Stomach smooth muscle (tissue), 2 donors: ENCODE measurements around the gene SLC2A13.
"Not testable (repeated sequence)": the region's sequence is repeated elsewhere in the genome, so short reads cannot be mapped to it uniquely, and the experiment has no call there.

Experiments
- H3K27ac ChIP-seq: one replicate; pipeline ENCODE4 v1.7.0; 2013; ENCODE audit warnings: mild to moderate bottlenecking, low read length, inconsistent platforms
- H3K27me3 ChIP-seq, 2 donors: one replicate each; pipeline ENCODE4 v1.7.0; 2013; ENCODE audit warnings: low read length in 2 of 2; ENCODE audit not compliant: insufficient read depth in 2 of 2, control insufficient read depth in 1 of 2
- H3K36me3 ChIP-seq, 2 donors: one replicate each; pipeline ENCODE4 v1.7.0; 2013; ENCODE audit warnings: low read length in 2 of 2; ENCODE audit not compliant: control insufficient read depth in 2 of 2, insufficient read depth in 2 of 2
- H3K4me1 ChIP-seq: one replicate; pipeline ENCODE4 v1.7.0; 2013; ENCODE audit warnings: low read length; ENCODE audit not compliant: control insufficient read depth, insufficient read depth
- H3K4me3 ChIP-seq, 2 donors: one replicate each; pipeline ENCODE4 v1.7.0; 2013; ENCODE audit warnings: low read length in 2 of 2
- H3K9ac ChIP-seq, 2 donors: one replicate each; pipeline ENCODE4 v1.7.0; 2013; ENCODE audit warnings: low read length in 2 of 2, mild to moderate bottlenecking in 1 of 2
- H3K9me3 ChIP-seq, 2 donors: one replicate each; pipeline ENCODE4 v1.7.0; 2013; ENCODE audit warnings: low read length in 2 of 2; ENCODE audit not compliant: control insufficient read depth in 2 of 2
- donor health status: healthy.
- donor health status: Pancreatic carcinoma.

The SLC2A13 gene

DNA sequence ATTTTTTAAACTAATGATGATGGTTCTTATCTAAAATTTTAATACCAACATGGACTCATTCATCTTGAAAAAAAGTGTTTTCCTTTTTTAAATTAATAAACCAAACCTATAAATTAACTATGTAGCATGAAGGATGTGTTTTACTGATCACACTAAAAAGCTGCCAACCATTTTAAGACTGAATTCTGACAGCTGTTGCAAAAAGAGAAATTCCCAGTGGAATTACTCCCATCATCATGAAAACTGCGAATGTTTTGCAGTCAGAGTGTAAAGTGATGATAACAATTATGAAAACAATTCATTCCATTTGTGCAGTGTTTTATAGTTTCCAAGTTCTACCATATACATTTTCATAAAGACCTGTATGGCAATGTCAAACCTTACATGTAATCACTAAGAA is 232.8 kb downstream of the SLC2A13 start:
- Histone ChIP-seq H3K36me3 (peaks cover 0 to 3% of the 10 kb centered on the region in 2 donors), H3K9me3 (no peaks in the 10 kb centered on the region), H3K27ac (no peak overlapping the region)

DNA sequence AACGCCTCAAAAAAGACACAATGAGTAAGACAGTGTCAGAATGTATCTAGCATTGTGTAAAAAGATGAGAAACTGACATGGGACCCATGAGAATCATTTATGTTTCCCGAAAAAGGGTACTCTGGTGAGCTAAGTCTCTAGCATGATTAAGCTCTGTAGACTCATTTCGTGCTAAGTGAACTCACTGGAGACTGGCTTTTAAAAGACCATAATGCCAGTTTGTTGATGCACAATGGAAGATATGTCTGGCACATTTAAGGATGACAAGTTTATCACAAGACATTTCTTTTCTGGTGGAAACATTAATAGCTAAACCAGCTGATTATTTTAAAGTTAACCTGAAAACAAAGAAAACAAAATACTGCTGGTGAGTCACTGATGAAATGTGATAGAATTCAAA is 233.5 kb downstream of the SLC2A13 start:
- Histone ChIP-seq H3K4me3 (no peak overlapping the region), H3K36me3 (peaks cover 0 to 3% of the 10 kb centered on the region in 2 donors), H3K4me1 (no peaks in the 10 kb centered on the region), H3K9ac (no peak overlapping the region), H3K27ac (no peak overlapping the region), H3K9me3 (no peaks in the 10 kb centered on the region), H3K27me3 (no peaks in the 10 kb centered on the region)

More for the DNA sequence above, 232.8 kb downstream of the SLC2A13 start:
- Histone ChIP-seq H3K9ac (no peak overlapping the region), H3K4me3 (no peak overlapping the region), H3K4me1 (no peaks in the 10 kb centered on the region), H3K27me3 (no peaks in the 10 kb centered on the region)

DNA sequence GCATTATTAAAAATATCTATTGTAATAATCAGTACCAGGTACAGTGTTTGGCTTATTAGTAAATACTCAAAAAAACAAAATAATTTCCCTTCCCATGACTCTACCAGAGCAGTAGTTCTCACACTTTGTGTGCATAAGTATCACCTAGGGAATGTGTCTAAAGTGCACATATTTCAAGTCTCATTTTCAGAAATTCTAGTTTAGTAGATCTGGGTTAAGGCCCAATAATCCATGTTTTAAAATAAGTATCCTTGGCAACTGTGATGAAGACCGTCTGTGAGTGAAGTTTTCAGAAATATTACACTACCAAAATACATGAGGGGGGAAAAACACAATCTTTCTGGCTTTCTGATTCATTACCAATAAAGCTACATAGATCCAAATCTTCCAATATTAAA is 237.6 kb downstream of the SLC2A13 start:
- peaks cover 0 to 3% of the 10 kb centered on the region in 2 donors for H3K36me3 ChIP-seq
- H3K9ac ChIP-seq = no peak overlapping the region
- no peak overlapping the region for H3K27ac ChIP-seq
- no peaks in the 10 kb centered on the region for H3K4me1 ChIP-seq
- H3K4me3 ChIP-seq = no peak overlapping the region
- H3K9me3 ChIP-seq = no peaks in the 10 kb centered on the region
- H3K27me3 ChIP-seq = no peaks in the 10 kb centered on the region

DNA sequence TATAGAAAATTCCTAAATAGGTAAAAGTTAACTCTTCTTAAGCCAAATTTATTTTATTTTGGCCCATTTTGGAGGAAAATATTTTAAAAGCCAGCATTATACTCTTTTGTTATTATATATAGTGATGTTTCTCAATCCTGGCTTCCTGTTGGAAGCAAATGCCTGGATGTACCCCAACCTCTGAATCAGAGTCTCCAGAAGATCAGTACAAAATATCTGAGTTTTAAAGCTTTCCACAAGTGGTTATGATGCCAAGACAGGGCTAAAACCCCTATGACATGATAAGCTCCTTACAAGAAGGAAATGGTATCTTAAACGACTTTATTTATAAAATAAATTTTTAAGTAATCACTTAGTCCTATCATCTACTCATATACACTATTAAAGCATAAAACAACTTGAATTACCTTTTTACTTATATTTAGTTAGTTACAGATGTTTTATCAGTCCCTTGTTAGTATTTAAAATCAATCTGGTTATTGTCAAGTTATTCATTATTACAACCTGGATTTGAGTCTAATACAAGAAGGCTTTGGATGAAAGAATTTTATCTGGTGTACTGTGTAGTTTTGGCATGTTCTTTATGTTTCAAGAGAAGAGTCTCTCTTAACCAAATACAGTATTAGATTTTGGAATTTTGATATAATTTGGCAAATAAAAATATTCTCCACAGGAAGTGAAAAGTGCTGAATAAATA is 238.1 kb downstream of the SLC2A13 start:
- Histone ChIP-seq H3K27me3 (no peaks in the 10 kb centered on the region), H3K4me1 (no peaks in the 10 kb centered on the region), H3K27ac (no peak overlapping the region), H3K9ac (no peak overlapping the region), H3K4me3 (no peak overlapping the region), H3K36me3 (peaks cover 0 to 3% of the 10 kb centered on the region in 2 donors), H3K9me3 (no peaks in the 10 kb centered on the region)

DNA sequence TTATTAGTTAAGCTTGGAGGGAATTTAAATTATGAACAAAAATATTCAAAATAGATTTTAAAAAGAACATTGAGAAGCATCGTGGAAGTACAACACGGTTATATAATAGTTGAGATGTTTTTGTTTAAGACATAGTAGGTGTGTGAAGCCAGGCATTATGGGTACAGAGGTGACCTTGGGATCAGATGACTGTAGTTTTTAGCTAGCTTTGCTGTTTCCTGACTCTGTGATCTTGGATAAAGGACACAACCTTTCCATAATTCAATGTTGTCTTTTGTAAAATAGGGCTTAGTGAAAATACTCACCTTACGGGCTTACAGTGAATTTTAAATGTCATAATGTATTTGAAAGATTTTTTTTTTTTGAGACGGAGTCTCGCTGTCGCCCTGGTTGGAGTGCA is 239.7 kb downstream of the SLC2A13 start:
- Histone ChIP-seq H3K4me1 (no peaks in the 10 kb centered on the region), H3K36me3 (peaks cover 0 to 3% of the 10 kb centered on the region in 2 donors), H3K9ac (no peak overlapping the region), H3K27ac (no peak overlapping the region), H3K27me3 (no peaks in the 10 kb centered on the region), H3K9me3 (no peaks in the 10 kb centered on the region), H3K4me3 (no peak overlapping the region)

DNA sequence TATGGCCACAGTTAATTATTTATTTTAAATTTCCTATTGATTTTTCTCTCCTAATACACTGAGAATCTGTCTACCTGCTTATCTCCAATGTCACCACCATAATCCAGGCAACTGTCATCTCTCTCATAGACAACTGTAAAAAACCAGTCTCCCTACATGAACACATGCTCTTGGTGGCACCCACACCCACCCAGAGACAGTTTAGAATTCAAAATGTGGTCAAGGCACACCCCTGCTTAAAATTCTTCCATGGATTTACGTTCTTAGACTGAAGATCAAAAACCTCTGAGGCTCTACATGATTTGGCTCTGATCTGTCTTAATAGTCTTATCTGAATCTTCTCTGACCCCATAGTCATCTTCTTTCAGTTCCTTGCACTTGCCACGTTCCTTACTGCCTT is 245.2 kb downstream of the SLC2A13 start:
- Histone ChIP-seq H3K9ac (no peak overlapping the region), H3K27me3 (no peaks in the 10 kb centered on the region), H3K4me1 (no peaks in the 10 kb centered on the region), H3K9me3 (no peaks in the 10 kb centered on the region), H3K4me3 (no peak overlapping the region), H3K27ac (no peak overlapping the region), H3K36me3 (no peaks in the 10 kb centered on the region)

DNA sequence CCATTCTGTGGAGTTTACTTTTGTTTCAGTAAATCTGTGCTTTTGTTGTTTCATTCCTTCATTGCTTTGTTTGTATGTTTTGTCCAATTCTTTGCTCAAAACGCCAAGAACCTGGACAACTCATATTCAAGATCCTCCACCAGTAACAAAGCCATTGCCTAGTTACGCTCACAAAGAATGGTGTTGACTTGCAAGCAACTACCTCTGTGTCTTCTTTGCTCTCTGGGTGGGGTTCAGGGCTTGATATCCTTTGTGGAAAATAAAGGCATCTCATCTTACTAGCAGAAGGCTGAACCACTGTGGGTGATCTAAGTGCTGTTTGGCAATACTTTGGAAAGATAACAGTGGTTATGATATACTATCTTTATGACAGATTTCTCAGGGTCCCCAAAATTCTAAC is 252.9 kb downstream of the SLC2A13 start:
- H3K4me1 ChIP-seq = no peaks in the 10 kb centered on the region
- H3K27ac ChIP-seq = no peak overlapping the region
- H3K27me3 ChIP-seq = no peaks in the 10 kb centered on the region
- H3K4me3 ChIP-seq = no peak overlapping the region
- H3K36me3 ChIP-seq = peaks cover 0 to 2% of the 10 kb centered on the region in 2 donors
- no peak overlapping the region for H3K9ac ChIP-seq
- H3K9me3 ChIP-seq = no peaks in the 10 kb centered on the region

DNA sequence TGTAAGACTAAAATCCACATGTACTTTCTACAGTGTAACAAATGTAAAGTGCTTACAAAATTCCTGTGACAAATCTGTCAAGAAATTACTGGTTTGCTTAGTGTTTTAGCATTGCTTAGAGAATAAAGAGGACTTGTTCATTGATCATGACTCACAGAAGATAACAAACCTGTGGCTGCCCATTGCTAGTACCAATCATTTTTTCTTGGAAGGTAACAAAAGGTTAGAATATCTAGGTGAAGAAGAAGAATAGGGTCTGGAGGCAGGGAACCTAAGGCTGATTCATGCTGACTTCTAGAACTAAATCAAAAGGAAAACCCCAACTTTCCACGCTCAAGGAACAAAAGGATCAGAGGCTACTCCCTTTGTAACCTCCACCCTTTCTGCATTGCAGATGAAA is 253.5 kb downstream of the SLC2A13 start:
- H3K36me3 ChIP-seq = peaks cover 0 to 2% of the 10 kb centered on the region in 2 donors
- H3K4me3 ChIP-seq = no peak overlapping the region
- no peak overlapping the region for H3K9ac ChIP-seq
- no peaks in the 10 kb centered on the region for H3K27me3 ChIP-seq
- no peaks in the 10 kb centered on the region for H3K9me3 ChIP-seq
- H3K27ac ChIP-seq = no peak overlapping the region
- no peaks in the 10 kb centered on the region for H3K4me1 ChIP-seq

DNA sequence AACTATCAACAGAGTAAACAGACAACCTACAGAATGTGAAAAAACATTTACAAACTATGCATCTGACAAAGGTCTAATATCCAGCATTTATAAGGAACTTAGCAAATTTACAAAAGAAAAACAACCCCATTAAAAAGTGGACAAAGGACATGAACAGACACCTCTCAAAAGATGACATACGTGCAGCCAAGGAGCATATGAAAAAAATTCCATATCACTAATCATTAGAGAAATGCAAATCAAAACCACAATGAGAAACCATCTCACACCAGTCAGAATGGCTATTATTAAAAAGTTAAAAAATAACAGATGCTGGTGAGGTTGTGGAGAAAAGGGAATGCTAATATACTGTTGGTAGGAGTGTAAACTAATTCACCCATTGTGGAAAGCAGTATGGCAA is 257.7 kb downstream of the SLC2A13 start:
- not testable (repeated sequence) for H3K4me3 ChIP-seq, H3K36me3 ChIP-seq, H3K9me3 ChIP-seq, H3K27ac ChIP-seq, H3K9ac ChIP-seq, H3K27me3 ChIP-seq, H3K4me1 ChIP-seq

DNA sequence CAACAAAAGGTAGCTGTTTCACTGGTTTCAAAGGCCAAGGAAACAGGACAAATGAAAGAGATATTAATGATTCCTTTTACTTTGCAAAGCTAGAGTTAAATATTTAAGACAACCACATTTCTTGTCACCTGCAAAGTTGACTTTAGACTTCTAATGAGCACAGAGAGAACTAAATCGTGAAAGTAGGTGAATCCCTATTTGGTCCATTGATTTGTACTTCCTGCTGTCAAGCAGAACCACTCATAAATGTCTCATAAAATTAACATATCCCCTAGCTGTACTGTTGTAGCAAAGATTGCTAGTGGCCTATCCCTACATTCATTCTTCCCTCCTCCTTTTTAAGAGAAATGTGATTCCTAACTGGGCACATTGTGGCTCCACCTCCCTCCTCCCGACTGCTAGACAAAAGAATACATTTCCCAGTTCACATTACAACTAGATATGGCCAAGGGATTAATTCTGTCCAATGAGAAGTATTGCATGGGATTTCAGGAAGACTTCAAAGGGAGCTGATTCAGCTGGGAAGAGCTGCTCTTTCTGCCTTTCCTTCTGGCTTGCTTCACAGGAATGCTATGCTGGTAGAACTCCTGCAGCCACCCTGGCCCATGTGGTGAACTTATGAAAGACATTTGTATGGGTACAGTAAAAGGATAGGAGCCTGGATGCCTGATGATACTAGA is 258.8 kb downstream of the SLC2A13 start:
- Histone ChIP-seq H3K27ac (no peak overlapping the region), H3K9ac (no peak overlapping the region), H3K4me1 (no peaks in the 10 kb centered on the region), H3K4me3 (no peak overlapping the region), H3K36me3 (no peaks in the 10 kb centered on the region), H3K27me3 (no peaks in the 10 kb centered on the region), H3K9me3 (no peaks in the 10 kb centered on the region)

DNA sequence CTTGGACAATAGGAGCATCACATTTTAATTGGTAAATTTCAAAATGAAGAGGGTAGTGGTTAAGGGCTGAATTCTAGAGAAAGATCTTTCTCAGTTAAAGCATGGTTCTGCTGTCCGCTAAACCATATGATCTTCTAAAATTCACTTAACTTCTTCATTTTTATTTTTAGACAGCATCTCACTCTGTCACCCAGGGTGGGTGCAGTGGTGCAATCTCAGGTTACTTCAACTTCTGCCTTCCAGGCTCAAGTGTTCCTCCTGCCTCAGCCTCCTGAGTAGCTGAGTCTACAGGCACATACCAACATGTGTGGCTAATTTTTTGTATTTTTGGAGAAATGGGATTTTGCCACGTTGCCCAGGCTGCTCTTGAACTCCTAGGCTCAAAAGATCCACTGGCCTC is 259.6 kb downstream of the SLC2A13 start:
- no peaks in the 10 kb centered on the region for H3K27me3 ChIP-seq
- no peak overlapping the region for H3K27ac ChIP-seq
- no peaks in the 10 kb centered on the region for H3K4me1 ChIP-seq
- no peaks in the 10 kb centered on the region for H3K9me3 ChIP-seq
- H3K4me3 ChIP-seq = no peak overlapping the region
- H3K9ac ChIP-seq = no peak overlapping the region
- no peaks in the 10 kb centered on the region for H3K36me3 ChIP-seq
